ENCODE results near the gene LIMS3.
"Not testable (repeated sequence)": the region's sequence is repeated elsewhere in the genome, so short reads cannot be mapped to it uniquely, and the experiment has no call there.

Gene LIMS3

GRCh38 chr2:109898462-109899336, at the start of gene LIMS3:
LIMS3 (plus strand) TSS chr2:109898688; CDS start chr2:109898729, 41 bp downstream.
- not testable (repeated sequence) for DNase-seq (ENCODE audit: low spot score)

GRCh38 chr2:109871129-109871751, 27.2 kb upstream of the LIMS3 start:
- not testable (repeated sequence) for DNase-seq (ENCODE audit: low spot score)

- not testable (repeated sequence) for DNase-seq (ENCODE audit: low spot score)
Observed at GRCh38 chr2:109876625-109877024, 21.9 kb upstream of the LIMS3 start.

GRCh38 chr2:109882112-109882511, 16.4 kb upstream of the LIMS3 start:
- not testable (repeated sequence) for DNase-seq (ENCODE audit: low spot score)

- DNase-seq (ENCODE audit: low spot score): not testable (repeated sequence)
Observed at GRCh38 chr2:109888414-109888813, 10.1 kb upstream of the LIMS3 start.

- DNase-seq (ENCODE audit: low spot score): not testable (repeated sequence)
Observed at GRCh38 chr2:109889909-109890308, 8.6 kb upstream of the LIMS3 start.

GRCh38 chr2:109891024-109891423, 7.5 kb upstream of the LIMS3 start:
- DNase-seq (ENCODE audit: low spot score): not testable (repeated sequence)

GRCh38 chr2:109893736-109894135, 4.8 kb upstream of the LIMS3 start:
- not testable (repeated sequence) for DNase-seq (ENCODE audit: low spot score)

- not testable (repeated sequence) for DNase-seq (ENCODE audit: low spot score)
Observed at GRCh38 chr2:109894141-109894540, 4.3 kb upstream of the LIMS3 start.

- DNase-seq (ENCODE audit: low spot score): not testable (repeated sequence)
Observed at GRCh38 chr2:109895090-109895869, 3.2 kb upstream of the LIMS3 start.

- DNase-seq (ENCODE audit: low spot score): not testable (repeated sequence)
Observed at GRCh38 chr2:109896212-109896611, 2.3 kb upstream of the LIMS3 start.

GRCh38 chr2:109897769-109898461, 573 bp upstream of the LIMS3 start:
- not testable (repeated sequence) for DNase-seq (ENCODE audit: low spot score)

- DNase-seq (ENCODE audit: low spot score): not testable (repeated sequence)
Observed at GRCh38 chr2:109905796-109906195, 7.3 kb downstream of the LIMS3 start.

- DNase-seq (ENCODE audit: low spot score): not testable (repeated sequence)
Observed at GRCh38 chr2:109908626-109909025, 10.1 kb downstream of the LIMS3 start.

- DNase-seq (ENCODE audit: low spot score): not testable (repeated sequence)
Observed at GRCh38 chr2:109910789-109911188, 12.3 kb downstream of the LIMS3 start.

- not testable (repeated sequence) for DNase-seq (ENCODE audit: low spot score)
Observed at GRCh38 chr2:109913911-109914310, 15.4 kb downstream of the LIMS3 start.

GRCh38 chr2:109914552-109914951, 16.1 kb downstream of the LIMS3 start:
- not testable (repeated sequence) for DNase-seq (ENCODE audit: low spot score)

GRCh38 chr2:109915830-109916229, 17.3 kb downstream of the LIMS3 start:
- not testable (repeated sequence) for DNase-seq (ENCODE audit: low spot score)

GRCh38 chr2:109920162-109920561, 21.7 kb downstream of the LIMS3 start:
- DNase-seq (ENCODE audit: low spot score): not testable (repeated sequence)

- DNase-seq (ENCODE audit: low spot score): not testable (repeated sequence)
Observed at GRCh38 chr2:109921543-109922384, 23.3 kb downstream of the LIMS3 start.

GRCh38 chr2:109924481-109924880, 26.0 kb downstream of the LIMS3 start:
- DNase-seq (ENCODE audit: low spot score): not testable (repeated sequence)

All from GM03348 (cell line).